NB4 (cell line): ENCODE data around the gene IFT25.

Source experiments
- CTCF ChIP-seq: IDR thresholded peaks from one replicate; pipeline ENCODE4 v1.5.1; 2012; ENCODE audit warnings: low read depth, low read length
- MAX ChIP-seq: IDR thresholded peaks from 2 replicates; pipeline ENCODE4 v1.6.1; 2011; ENCODE audit warnings: low read depth, low read length
- MYC ChIP-seq: IDR thresholded peaks from 2 replicates; pipeline ENCODE4 v1.6.1; 2011; ENCODE audit warnings: low read depth, low read length
- POLR2A ChIP-seq: IDR thresholded peaks from 2 replicates; pipeline ENCODE4 v1.6.1; 2011; ENCODE audit warnings: mild to moderate bottlenecking; ENCODE audit not compliant: insufficient read length; ENCODE audit errors: extremely low read depth

DNA sequence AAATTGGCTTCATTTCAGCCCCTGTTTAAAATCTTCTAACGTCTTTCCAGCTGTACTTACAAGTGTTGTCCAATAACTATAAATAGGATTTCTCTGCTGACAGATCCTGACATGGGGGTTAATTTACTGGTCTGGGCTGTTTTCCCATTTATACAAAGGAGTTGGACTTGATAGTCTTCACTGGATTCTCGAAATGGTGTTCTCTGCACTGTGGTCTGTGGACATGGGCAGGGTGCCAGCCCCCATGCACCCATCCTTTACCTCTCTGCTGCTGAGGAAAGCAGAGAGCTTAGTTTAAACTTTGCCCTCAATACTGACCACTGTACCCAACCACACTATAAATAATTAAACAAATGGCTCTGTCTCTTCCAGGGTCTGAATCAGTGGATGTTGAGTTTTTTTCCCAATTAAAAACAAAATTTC lies 46.3 kb downstream of the IFT25 start:
- no peak for TF ChIP-seq POLR2A
- TF ChIP-seq CTCF, result no peak
- no peak for TF ChIP-seq MAX
- TF ChIP-seq MYC, result no peak
